ENCODE data around the gene HLA-DRB5. TPM values are rescaled to one million over a fixed set of nuclear protein-coding genes. Genes with fewer than 3 reads are reported as not detected.
"Not testable (repeated sequence)": the region's sequence is repeated elsewhere in the genome, so short reads cannot be mapped to it uniquely, and the experiment has no call there.

Gene HLA-DRB5
- total and polyA plus RNA-seq, 2 experiments from 2014 or later = not detected

GRCh38 chr6:32472781-32473375 lies 57.2 kb downstream of the HLA-DRB5 start (continued):
- TF ChIP-seq ZNF462 (CRISPR knock-in tag; IDR thresholded peaks at IDR 0.05) (no peak), ZNF114 (CRISPR knock-in tag; IDR thresholded peaks at IDR 0.05) (no peak), NANOG (IDR thresholded peaks at IDR 0.05; ENCODE audit: borderline replicate concordance) (no peak)

- H4K20me1 ChIP-seq (replicated peaks; ENCODE audit: insufficient read depth); H3K27me3 ChIP-seq (ENCODE audit: insufficient read depth); H3F3A ChIP-seq (replicated peaks; ENCODE audit: low read depth); H3K79me2 ChIP-seq (replicated peaks; ENCODE audit: insufficient read depth); H3K4me3 ChIP-seq; H2AFZ ChIP-seq; H3K27me3 Mint-ChIP-seq (ENCODE audit: insufficient read depth, low read depth, poor library complexity); H3K4me2 ChIP-seq; ATAC-seq; H3K27ac ChIP-seq (ENCODE audit: low read depth); H3K36me3 ChIP-seq (ENCODE audit: insufficient read depth); H3K27ac Mint-ChIP-seq; H3K4me1 ChIP-seq (ENCODE audit: insufficient read depth); H3K36me3 Mint-ChIP-seq (ENCODE audit: low read depth); DNase-seq (ENCODE audit: low spot score); H3K4me1 Mint-ChIP-seq; H3K4me3 Mint-ChIP-seq: not testable (repeated sequence)
- peaks cover 10% of the 10 kb centered on the region; the same call in 1 of the 2 replicates for H3K9me2 ChIP-seq (ENCODE audit: insufficient read depth)
- H3K9me3 Mint-ChIP-seq = peaks cover 12% of the 10 kb centered on the region
Observed at GRCh38 chr6:32467743-32468503, 62.2 kb downstream of the HLA-DRB5 start.

Small RNAs within 50 kb of the gene (small RNA-seq; reads per million reads assigned to genes)
- not detected for gene RNU1-61P (ENCODE audit: low replicate concordance)

Other genes with a start within 250 kb of the HLA-DRB5 start
- not detected in 2 replicates for gene TSBP1, start 158.4 kb downstream of the HLA-DRB5 start, total RNA-seq (2014; rRNA removed; shearing (Covaris generic))
- 0.15 TPM in 1 of 2 replicates, not detected in the other for gene TSBP1, start 158.4 kb downstream of the HLA-DRB5 start, polyA plus RNA-seq (2016; fragmentation: Nextera tagmentation; extraction: Ambion mirVana)
- not detected in 2 replicates for gene BTNL2, start 123.1 kb downstream of the HLA-DRB5 start, total RNA-seq (2014; rRNA removed; shearing (Covaris generic))
- not detected in 2 replicates for gene BTNL2, start 123.1 kb downstream of the HLA-DRB5 start, polyA plus RNA-seq (2016; fragmentation: Nextera tagmentation; extraction: Ambion mirVana)
- 4.4 and 6.9 TPM in 2 replicates for gene HLA-DRA, start 90.4 kb downstream of the HLA-DRB5 start, total RNA-seq (2014; rRNA removed; shearing (Covaris generic))
- 7.7 and 10.5 TPM in 2 replicates for gene HLA-DRA, start 90.4 kb downstream of the HLA-DRB5 start, polyA plus RNA-seq (2016; fragmentation: Nextera tagmentation; extraction: Ambion mirVana)
- gene HLA-DRB1, start 59.6 kb upstream of the HLA-DRB5 start, total RNA-seq (2014; rRNA removed; shearing (Covaris generic)) = 0.38 and 0.74 TPM in 2 replicates
- 1.5 and 2.7 TPM in 2 replicates for gene HLA-DRB1, start 59.6 kb upstream of the HLA-DRB5 start, polyA plus RNA-seq (2016; fragmentation: Nextera tagmentation; extraction: Ambion mirVana)
- not detected in 2 replicates for gene HLA-DQA1, start 107.1 kb upstream of the HLA-DRB5 start, total RNA-seq (2014; rRNA removed; shearing (Covaris generic))
- 0.42 and 0.49 TPM in 2 replicates for gene HLA-DQA1, start 107.1 kb upstream of the HLA-DRB5 start, polyA plus RNA-seq (2016; fragmentation: Nextera tagmentation; extraction: Ambion mirVana)
- gene HLA-DQB1, start 136.4 kb upstream of the HLA-DRB5 start, total RNA-seq (2014; rRNA removed; shearing (Covaris generic)) = 4.6 and 5.7 TPM in 2 replicates
- 6.5 and 17.3 TPM in 2 replicates for gene HLA-DQB1, start 136.4 kb upstream of the HLA-DRB5 start, polyA plus RNA-seq (2016; fragmentation: Nextera tagmentation; extraction: Ambion mirVana)
- gene HLA-DQA2, start 211.1 kb upstream of the HLA-DRB5 start, total RNA-seq (2014; rRNA removed; shearing (Covaris generic)) = not detected in 2 replicates
- not detected in 2 replicates for gene HLA-DQA2, start 211.1 kb upstream of the HLA-DRB5 start, polyA plus RNA-seq (2016; fragmentation: Nextera tagmentation; extraction: Ambion mirVana)
- gene HLA-DQB2, start 233.2 kb upstream of the HLA-DRB5 start, total RNA-seq (2014; rRNA removed; shearing (Covaris generic)) = not detected in 2 replicates
- gene HLA-DQB2, start 233.2 kb upstream of the HLA-DRB5 start, polyA plus RNA-seq (2016; fragmentation: Nextera tagmentation; extraction: Ambion mirVana) = 0.37 TPM in 1 of 2 replicates, not detected in the other

Measured in GM23338 (cell line).